GM20431 (cell line): ENCODE results near the gene IFNL2.

ENCODE experiments used
- in situ Hi-C: fragments of 300-500 bp; cut with MseI, MboI; formaldehyde crosslinking; loops from one replicate; pipeline ENCODE4 v1.15.0; 2020; ENCODE audit warnings: low sequenced_read_pairs; ENCODE audit not compliant: unreplicated experiment

The IFNL2 gene

DNA sequence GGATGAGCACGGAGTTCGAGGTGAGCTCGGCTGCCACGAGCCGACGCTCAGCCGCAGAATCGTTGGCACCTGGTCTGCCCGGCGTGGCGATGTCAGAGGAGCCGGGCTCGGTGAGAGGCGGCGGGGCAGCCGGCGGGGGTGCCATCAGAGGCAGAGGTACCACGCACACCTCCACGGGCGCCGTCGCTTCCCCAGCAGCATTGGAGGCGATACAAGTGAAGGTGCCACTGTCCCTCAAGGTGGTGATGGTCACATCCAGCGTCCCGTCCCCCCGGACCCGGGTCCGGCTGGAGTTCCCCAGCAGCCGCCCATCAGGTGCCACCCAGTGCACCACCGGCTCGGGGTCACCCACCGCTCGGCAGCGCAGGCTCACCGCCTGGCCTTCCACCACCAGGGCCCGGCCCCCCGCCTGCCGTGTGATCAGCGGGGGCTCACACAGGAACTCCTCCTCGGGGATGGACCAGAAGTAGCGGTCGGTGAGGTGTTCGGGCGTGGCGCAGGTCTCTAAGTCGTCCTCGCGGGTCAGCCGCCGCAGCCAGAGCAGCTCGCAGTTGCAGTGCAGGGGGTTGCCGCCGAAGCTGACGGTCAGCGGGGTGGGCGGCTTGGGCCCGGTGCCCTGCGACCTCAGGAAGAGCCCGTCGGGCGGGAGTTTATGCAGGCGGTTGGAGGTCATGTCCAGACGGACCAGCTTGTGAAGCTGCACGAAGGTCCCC lies 46.0 kb downstream of the IFNL2 start:
- in situ Hi-C loops, result no loop called here

- in situ Hi-C loops, result no loop called here
Observed at GRCh38 chr19:39315933-39316332, 47.7 kb downstream of the IFNL2 start.

- in situ Hi-C loops, result no loop called here
Observed at GRCh38 chr19:39316627-39317321, 48.6 kb downstream of the IFNL2 start.

DNA sequence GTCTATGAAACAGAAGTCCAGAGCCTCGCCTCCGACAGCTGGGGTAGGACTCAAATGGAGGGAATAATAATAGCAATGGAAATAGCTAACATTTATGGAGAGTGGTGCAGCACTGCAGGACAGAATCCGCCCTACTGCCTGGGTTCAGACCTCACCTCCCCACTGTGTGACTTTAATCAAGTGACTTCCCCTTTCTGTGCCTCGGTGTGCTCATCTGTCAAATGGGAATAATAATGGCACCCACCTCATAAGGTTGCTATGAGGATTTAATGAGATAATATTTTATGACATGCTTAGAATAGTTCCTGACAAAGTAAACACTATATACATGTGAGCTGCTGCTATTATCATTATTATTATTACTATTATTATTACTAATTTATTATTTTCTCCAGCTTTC lies 49.3 kb downstream of the IFNL2 start:
- in situ Hi-C loops, result no loop called here

DNA sequence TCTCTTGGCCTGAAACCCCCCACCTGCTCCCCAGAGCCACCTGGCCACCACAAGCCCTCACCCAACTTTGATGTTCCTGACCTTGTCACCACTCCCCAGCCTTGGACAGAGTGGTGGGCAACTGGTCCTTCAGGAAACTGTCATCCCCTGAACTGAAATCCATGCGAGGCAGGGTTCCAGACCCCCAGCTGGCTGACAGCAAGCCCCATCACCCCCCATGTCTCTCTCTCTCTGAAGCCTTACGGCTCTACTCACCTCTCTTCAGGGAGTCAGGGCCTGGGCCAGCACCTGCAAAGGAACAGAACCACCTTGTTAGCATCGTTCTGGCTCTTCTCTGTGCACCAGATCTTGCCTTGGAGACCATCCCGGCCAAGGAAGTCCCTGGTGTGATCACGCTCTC lies 49.9 kb downstream of the IFNL2 start:
- in situ Hi-C loops, result no loop called here

GRCh38 chr19:39318690-39319089 lies 50.5 kb downstream of the IFNL2 start:
- in situ Hi-C loops, result no loop called here

GRCh38 chr19:39319098-39319891 lies 51.1 kb downstream of the IFNL2 start:
- in situ Hi-C loops, result no loop called here
